CD4-positive, alpha-beta T cell treated with Interleukin-21 for 1 hour (primary cell): Measurements from ENCODE around the gene CLPSL2.
"Not testable (repeated sequence)": the region's sequence is repeated elsewhere in the genome, so short reads cannot be mapped to it uniquely, and the experiment has no call there.

Experiments
- DNase-seq: peaks from one replicate; pipeline ENCODE4 v3.0.0-alpha.2; 2020

Gene CLPSL2

GRCh38 chr6:35776364-35777215 is at the start of gene CLPSL2:
Gene CLPSL2, plus strand, starts transcription at chr6:35776598. Its CDS starts 21 bp downstream, at chr6:35776619.
- DNase-seq = no peak

- no peak for DNase-seq
Measured at GRCh38 chr6:35727231-35727934, 49.0 kb upstream of the CLPSL2 start.

GRCh38 chr6:35727935-35728682 is 48.3 kb upstream of the CLPSL2 start:
- DNase-seq = peak; percentile 91

GRCh38 chr6:35728683-35729678 is 47.4 kb upstream of the CLPSL2 start:
- DNase-seq = peak; percentile 53

GRCh38 chr6:35729722-35730121 is 46.7 kb upstream of the CLPSL2 start:
- DNase-seq = no peak

GRCh38 chr6:35730745-35731413 is 45.5 kb upstream of the CLPSL2 start:
- no peak for DNase-seq

GRCh38 chr6:35731414-35731735 is 45.0 kb upstream of the CLPSL2 start:
- DNase-seq = peak; percentile 93

DNA sequence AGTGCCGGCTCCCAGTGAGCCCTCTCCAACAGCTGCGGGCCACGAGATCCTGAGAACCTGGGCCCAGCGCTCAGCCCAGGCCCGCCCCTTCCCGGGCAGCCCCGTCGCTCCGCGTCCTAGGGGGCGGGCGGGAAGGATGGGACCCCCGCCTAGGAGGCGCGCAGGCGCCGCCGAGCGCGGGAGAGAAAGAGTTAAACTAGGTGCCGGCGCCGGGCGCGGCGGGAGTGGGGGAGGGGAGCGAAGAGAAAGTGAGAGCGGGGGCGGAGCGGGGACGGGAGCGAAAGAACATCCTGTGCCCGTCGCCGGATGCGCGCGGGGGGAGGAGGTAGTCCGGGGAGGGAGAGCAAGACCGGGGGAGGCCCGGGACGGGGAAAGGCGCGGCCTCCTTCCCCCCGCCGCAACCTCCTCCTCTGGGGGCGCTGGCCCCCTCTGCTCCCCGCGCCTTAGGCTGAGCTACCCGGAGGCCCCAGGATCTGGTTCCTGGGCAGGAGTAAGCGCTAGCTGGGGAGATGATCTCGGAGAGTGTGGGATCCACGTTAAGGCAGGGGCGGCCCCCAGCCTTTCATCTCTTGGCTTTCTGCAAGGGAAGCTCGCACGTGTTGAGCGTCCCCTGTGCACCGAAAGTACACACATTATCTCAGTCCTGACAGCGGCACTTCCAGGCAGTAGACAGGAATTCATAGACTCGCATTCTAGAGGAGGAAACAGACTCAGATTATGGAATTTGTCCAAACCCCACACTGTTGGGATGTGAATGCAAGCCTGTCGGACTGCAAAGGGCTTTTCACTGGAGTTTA is 44.5 kb upstream of the CLPSL2 start:
- DNase-seq = peak; percentile 93

DNA sequence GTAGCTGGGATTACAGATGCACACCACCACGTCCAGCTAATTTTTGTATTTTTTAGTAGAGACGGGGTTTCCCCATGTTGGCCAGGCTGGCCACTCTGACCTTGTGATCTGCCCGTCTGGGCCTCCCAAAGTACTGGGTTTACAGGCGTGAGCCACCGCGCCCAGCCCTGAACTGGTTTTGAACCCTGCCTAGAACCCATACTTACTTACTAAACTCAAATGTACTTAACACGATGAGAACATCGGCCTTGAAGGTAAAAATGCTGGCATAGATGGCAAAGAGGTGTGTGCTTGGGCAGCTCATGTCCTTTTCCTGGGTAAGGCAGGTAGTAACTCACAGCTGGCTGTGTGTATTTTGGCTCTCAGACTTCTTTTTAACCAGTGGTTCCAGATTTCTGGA is 42.8 kb upstream of the CLPSL2 start:
- no peak for DNase-seq

DNA sequence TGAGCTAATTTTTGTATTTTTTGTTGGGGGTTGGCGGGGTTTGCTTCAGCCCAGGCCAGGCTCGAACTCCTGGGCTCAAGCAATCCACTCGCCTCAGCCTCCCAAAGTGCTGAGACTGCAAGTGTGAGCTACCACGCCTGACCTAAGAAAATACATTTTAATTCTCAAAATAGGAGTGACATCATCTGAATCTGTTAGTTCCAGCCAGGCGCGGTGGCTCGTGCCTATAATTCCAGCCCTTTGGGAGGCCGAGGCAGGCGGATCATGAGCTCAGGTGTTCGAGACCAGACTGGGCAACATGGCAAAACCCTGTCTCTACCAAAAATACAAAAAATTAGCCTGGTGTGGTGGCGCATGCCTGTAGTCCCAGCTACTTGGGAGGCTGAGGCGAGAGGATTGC is 42.1 kb upstream of the CLPSL2 start:
- not testable (repeated sequence) for DNase-seq

- no peak for DNase-seq
Measured at GRCh38 chr6:35735452-35735851, 40.9 kb upstream of the CLPSL2 start.

DNA sequence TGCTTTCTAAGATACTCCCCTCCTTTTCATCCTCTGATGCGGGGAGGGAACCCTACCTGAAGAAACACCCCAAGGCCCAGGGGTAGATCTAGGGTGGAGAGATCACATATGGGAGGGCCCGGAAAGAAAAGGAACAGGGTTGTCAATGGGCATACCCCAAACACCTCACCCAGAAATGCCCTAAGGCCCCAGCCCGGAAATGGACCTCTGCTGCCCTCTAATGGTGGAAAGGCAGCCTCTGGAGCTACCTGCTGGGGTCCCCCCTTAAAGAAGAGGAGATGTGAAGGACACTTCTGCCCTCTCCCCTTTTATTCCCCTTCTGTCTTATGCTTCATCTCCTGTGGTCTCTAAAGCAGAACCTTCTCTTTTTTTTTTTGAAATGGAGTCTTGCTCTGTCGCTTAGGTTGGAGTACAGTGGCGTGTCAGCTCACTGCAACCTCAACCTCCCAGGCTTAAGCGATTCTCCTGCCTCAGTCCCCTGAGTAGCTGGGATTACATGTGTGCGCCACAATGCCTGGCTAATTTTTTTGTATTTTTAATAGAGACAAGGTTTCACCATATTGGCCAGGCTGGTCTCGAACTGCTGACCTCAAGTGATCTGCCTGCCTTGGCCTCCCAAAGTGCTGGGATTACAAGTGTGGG is 40.0 kb upstream of the CLPSL2 start:
- DNase-seq = peak; percentile 89

DNA sequence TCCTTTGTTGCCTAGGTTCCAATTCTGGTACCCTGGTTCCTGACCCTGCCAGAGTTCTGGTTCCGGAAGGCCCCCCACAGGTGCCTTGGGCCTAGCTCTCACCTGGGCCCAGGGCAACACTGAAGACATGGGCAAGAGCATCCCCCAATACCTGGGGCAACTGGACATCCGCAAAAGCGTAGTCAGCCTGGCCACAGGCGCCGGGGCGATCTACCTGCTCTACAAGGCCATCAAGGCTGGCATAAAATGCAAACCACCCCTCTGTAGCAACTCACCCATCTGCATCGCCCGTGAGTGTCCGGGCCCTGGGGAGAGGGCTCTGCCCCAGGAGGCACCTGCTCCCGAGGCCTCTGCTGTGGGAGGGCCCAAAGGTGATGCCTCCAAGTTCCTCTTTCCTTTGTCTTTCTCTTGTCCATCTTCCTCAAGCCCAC is 39.4 kb upstream of the CLPSL2 start, which contains the start of gene ARMC12:
Gene ARMC12 (plus strand): TSS at position 51 of the 431 bp plus-strand sequence. CDS start 77 bp downstream, at position 128.
- DNase-seq = no peak

GRCh38 chr6:35737413-35738211 is 38.8 kb upstream of the CLPSL2 start:
- peak; percentile 82 for DNase-seq

GRCh38 chr6:35739645-35740524 is 36.5 kb upstream of the CLPSL2 start:
- DNase-seq = no peak

DNA sequence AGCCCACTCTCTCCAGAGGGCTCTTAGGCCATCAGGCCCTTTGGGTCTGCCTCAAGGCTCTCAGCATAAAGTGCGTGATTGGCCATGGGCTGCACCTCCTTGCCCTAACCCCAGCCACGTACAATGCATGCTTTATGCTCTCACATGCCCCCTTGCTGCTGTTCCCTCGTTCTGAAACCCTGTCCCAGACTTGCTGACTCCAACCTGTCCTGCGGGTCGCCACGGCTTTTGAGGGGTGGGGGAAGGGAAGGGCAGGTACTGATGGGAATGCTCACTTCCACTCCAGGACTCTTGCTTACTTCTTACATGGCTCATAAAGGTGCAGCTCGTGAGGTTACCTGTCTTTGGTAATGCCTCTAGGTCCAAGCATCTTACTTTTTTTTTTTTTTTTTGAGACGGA is 33.6 kb upstream of the CLPSL2 start:
- no peak for DNase-seq

GRCh38 chr6:35745509-35745908 is 30.9 kb upstream of the CLPSL2 start:
- DNase-seq = no peak

- DNase-seq = no peak
Measured at GRCh38 chr6:35746516-35746915, 29.9 kb upstream of the CLPSL2 start.
